ENCODE results near the gene UNC93A. TPM values are rescaled to one million over a fixed set of nuclear protein-coding genes. Genes with fewer than 3 reads are reported as not detected.

UNC93A gene
- total RNA-seq, 1 donor from 2014 or later: not detected

DNA sequence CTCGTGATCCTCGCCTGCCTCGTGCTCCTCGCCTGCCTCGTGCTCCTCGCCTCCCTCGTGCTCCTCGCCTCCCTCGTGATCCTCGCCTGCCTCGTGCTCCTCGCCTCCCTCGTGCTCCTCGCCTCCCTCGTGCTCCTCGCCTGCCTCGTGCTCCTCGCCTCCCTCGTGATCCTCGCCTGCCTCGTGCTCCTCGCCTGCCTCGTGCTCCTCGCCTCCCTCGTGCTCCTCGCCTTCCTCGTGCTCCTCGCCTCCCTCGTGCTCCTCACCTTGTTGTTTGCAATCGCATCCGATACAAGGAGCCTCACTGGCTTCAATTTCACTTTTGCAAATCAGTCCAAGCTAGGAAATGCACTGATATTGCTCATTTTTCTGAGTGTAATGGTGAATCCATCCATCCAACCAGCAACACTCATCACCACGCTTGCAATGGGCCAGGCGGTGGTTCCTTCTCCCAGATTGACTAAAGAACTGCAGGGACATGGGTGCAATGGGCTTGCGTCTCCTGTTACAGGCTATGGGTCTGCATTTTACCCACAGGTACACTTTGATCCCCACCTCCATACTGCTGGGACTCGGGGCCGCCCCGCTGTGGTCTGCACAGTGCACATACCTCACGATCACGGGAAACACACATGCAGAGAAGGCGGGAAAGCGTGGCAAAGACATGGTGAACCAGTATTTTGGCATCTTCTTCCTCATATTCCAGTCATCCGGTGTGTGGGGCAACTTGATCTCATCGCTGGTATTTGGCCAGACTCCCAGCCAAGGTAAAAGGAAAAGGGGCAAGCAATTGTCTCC, 4.6 kb downstream of the UNC93A start:
- Mint-ChIP-seq H3K9me3 (ENCODE audit: low read depth) (no peaks in the 10 kb centered on the region), H3K4me3 (ENCODE audit: unreplicated experiment) (no peak overlapping the region), H3K27me3 (ENCODE audit: low read depth) (peaks cover 27% of the 10 kb centered on the region), H3K36me3 (ENCODE audit: low read depth) (peaks cover 3% of the 10 kb centered on the region), H3K27ac (ENCODE audit: unreplicated experiment) (no peak overlapping the region), H3K4me1 (ENCODE audit: low read depth) (no peaks in the 10 kb centered on the region)
- no peak for DNase-seq (ENCODE audit: low spot score)
- no peak for TF ChIP-seq CTCF (IDR thresholded peaks at IDR 0.05)

DNA sequence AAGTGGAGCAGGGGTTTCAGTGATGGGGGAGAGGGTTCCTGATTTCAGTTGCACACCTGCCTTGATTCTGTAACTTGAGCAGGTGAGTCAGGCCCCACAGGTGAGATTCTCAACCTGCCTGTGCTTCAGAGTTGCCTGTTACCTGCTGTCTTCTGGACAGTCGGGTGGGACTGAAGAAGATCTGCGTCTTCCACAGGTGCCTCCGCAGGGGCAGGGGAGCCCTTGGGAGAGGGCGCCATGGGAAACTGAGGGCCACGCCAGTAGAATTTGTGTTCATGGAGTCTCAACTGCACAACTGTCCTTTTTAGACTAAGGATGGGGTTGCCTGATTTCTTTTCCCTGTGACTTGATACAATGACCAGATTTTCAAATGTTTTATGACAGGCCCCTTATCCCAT, 5.2 kb downstream of the UNC93A start:
- Mint-ChIP-seq H3K9me3 (ENCODE audit: low read depth) (no peaks in the 10 kb centered on the region), H3K27ac (ENCODE audit: unreplicated experiment) (no peak overlapping the region), H3K36me3 (ENCODE audit: low read depth) (peaks cover 3% of the 10 kb centered on the region), H3K4me3 (ENCODE audit: unreplicated experiment) (no peak overlapping the region), H3K27me3 (ENCODE audit: low read depth) (peaks cover 23% of the 10 kb centered on the region), H3K4me1 (ENCODE audit: low read depth) (no peaks in the 10 kb centered on the region)
- no peak for DNase-seq (ENCODE audit: low spot score)
- no peak for TF ChIP-seq CTCF (IDR thresholded peaks at IDR 0.05)

DNA sequence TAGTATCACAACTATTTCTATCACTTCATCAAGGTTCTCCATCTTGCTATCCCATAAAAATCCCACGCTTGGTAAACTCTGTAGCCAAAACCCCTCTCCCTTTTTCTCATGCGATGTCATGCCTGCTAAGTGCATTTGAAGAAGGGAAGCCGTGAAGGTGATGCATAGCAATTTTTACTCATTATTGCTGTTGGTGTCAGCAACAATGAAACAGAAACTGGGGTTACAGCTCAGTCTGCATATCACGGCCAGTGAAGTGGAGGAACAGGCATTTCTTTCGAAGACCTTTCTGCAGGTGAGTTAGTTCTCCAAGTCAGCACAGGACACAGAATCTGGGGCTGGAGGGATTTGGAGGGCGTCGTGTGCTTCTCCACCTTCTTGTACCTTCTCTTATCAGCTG, 5.8 kb downstream of the UNC93A start:
- no peak overlapping the region for H3K27ac Mint-ChIP-seq (ENCODE audit: unreplicated experiment)
- H3K4me3 Mint-ChIP-seq (ENCODE audit: unreplicated experiment): no peak overlapping the region
- TF ChIP-seq CTCF (IDR thresholded peaks at IDR 0.05): no peak
- no peak for DNase-seq (ENCODE audit: low spot score)
- H3K9me3 Mint-ChIP-seq (ENCODE audit: low read depth): no peaks in the 10 kb centered on the region
- H3K36me3 Mint-ChIP-seq (ENCODE audit: low read depth): peaks cover 3% of the 10 kb centered on the region
- H3K4me1 Mint-ChIP-seq (ENCODE audit: low read depth): no peaks in the 10 kb centered on the region
- H3K27me3 Mint-ChIP-seq (ENCODE audit: low read depth): peaks cover 20% of the 10 kb centered on the region

DNA sequence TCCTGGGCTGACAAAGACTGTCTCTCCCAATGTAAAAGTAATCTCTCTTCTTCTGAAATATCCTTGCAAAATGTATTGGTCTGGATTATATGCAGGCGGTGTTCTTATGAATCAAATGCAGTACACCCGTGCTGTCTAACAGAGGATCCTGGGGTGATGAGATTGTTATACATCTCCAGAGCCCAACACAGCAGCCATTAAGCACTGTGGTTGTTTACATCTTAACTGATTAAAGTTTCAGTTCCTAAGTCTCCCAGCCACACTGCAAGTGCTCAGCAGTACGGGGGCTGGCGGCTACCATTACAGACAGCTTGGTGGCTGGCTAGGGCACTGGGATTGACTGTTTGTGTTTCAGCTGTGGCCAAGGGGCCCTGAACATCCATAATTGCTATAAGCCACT, 7.0 kb downstream of the UNC93A start:
- peaks cover 16% of the 10 kb centered on the region for H3K27me3 Mint-ChIP-seq (ENCODE audit: low read depth)
- DNase-seq (ENCODE audit: low spot score): no peak
- TF ChIP-seq CTCF (IDR thresholded peaks at IDR 0.05): no peak
- H3K36me3 Mint-ChIP-seq (ENCODE audit: low read depth): peaks cover 3% of the 10 kb centered on the region
- no peak overlapping the region for H3K27ac Mint-ChIP-seq (ENCODE audit: unreplicated experiment)
- no peaks in the 10 kb centered on the region for H3K9me3 Mint-ChIP-seq (ENCODE audit: low read depth)
- H3K4me3 Mint-ChIP-seq (ENCODE audit: unreplicated experiment): no peak overlapping the region
- H3K4me1 Mint-ChIP-seq (ENCODE audit: low read depth): no peaks in the 10 kb centered on the region

- no peak for DNase-seq (ENCODE audit: low spot score)
- Mint-ChIP-seq H3K36me3 (ENCODE audit: low read depth) (peaks cover 3% of the 10 kb centered on the region), H3K27me3 (ENCODE audit: low read depth) (peaks cover 16% of the 10 kb centered on the region), H3K27ac (ENCODE audit: unreplicated experiment) (no peak overlapping the region), H3K4me3 (ENCODE audit: unreplicated experiment) (no peak overlapping the region), H3K9me3 (ENCODE audit: low read depth) (no peaks in the 10 kb centered on the region), H3K4me1 (ENCODE audit: low read depth) (no peaks in the 10 kb centered on the region)
- no peak for TF ChIP-seq CTCF (IDR thresholded peaks at IDR 0.05)
Measured at GRCh38 chr6:167299641-167300308, 8.7 kb downstream of the UNC93A start.

Data from chondrocyte (in vitro differentiated cells).